KOPT-K1 (cell line): ENCODE data around the gene PRDM11.

Experiments used
- H3K27ac ChIP-seq: fragments of 200-600 bp; sonication (generic); 2 replicates; pipeline ENCODE4 v1.5.1; 2016; ENCODE audit warnings: antibody characterized with exemption, mild to moderate bottlenecking, low read depth, low read length; ENCODE audit not compliant: poor library complexity, severe bottlenecking
- H3K36me3 ChIP-seq: fragments of 200-600 bp; sonication (generic); 2 replicates; pipeline ENCODE4 v1.5.1; 2017; ENCODE audit warnings: antibody characterized with exemption, mild to moderate bottlenecking, low read length, moderate library complexity; ENCODE audit not compliant: insufficient read depth
- H3K9me3 ChIP-seq: fragments of 200-600 bp; sonication (generic); 2 replicates; pipeline ENCODE4 v1.5.1; 2017; ENCODE audit warnings: antibody characterized with exemption, low read length, mild to moderate bottlenecking; ENCODE audit not compliant: insufficient read depth, poor library complexity, severe bottlenecking

PRDM11 gene

DNA sequence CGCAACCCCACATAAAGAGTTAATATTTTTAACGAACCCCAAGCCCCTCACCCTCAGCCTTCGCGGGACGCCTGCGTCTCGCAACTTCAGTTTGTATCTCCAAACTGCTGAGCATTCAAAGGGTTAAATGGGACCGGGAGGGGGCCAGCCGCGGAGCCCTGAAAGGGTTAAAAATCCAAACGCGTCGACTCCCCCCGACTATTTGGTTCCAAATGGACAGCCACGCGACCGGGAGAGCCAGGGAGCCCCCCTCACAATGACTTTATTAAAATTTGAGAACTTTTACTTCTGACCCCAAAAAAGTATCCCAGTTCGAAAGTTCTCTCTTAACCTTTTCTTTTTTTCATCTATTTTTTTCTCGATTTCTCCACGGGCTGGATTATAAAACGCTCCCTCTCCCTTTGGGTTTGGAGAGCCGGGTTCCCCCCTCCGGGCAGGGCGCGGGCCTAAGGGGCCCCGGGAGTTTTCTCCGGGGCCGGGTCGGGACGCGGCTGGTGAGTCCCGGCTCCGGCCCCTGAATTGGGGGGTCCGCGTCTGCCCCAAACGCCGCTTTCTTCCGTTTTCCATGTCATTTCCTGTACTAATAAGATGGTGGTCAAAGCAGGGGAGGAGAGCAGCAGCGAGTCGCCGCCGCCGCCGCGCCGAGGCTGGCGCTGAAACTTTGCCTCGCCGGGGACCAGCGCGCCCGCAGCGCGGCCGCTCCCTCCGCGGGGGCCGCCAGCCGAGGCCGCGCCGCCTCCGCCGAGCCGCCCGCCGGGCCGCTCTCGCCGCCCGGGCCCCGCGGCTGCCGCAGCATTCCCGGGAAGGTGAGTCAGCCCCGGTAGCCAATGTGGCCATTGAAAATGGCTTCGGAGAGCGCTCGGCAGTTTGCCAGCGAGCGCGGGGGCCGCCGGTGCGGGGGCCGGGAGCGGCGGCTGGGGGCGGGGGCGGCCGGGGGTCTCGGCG lies at the start of gene PRDM11:
Gene PRDM11 (plus strand): TSS at position 568 of the 945 bp plus-strand sequence. CDS start 35,128 bp downstream, outside the sequence.
- Histone ChIP-seq H3K36me3 (no peaks in the 10 kb centered on the region), H3K9me3 (no peaks in the 10 kb centered on the region), H3K27ac (no peak within 1 kb of the TSS)

- no peaks in the 10 kb centered on the region for H3K36me3 ChIP-seq
- no peaks in the 10 kb centered on the region for H3K9me3 ChIP-seq
- no peak overlapping the region for H3K27ac ChIP-seq
These were observed 48.5 kb upstream of the PRDM11 start for GRCh38 chr11:45097721-45098493.

GRCh38 chr11:45098929-45099328 lies 47.5 kb upstream of the PRDM11 start:
- Histone ChIP-seq H3K9me3 (no peaks in the 10 kb centered on the region), H3K36me3 (no peaks in the 10 kb centered on the region), H3K27ac (no peak overlapping the region)

GRCh38 chr11:45100339-45100738 lies 46.1 kb upstream of the PRDM11 start:
- Histone ChIP-seq H3K27ac (no peak overlapping the region), H3K36me3 (no peaks in the 10 kb centered on the region), H3K9me3 (no peaks in the 10 kb centered on the region)

- H3K36me3 ChIP-seq: no peaks in the 10 kb centered on the region
- no peaks in the 10 kb centered on the region for H3K9me3 ChIP-seq
- H3K27ac ChIP-seq: no peak overlapping the region
These were observed 44.1 kb upstream of the PRDM11 start for GRCh38 chr11:45102361-45102809.

DNA sequence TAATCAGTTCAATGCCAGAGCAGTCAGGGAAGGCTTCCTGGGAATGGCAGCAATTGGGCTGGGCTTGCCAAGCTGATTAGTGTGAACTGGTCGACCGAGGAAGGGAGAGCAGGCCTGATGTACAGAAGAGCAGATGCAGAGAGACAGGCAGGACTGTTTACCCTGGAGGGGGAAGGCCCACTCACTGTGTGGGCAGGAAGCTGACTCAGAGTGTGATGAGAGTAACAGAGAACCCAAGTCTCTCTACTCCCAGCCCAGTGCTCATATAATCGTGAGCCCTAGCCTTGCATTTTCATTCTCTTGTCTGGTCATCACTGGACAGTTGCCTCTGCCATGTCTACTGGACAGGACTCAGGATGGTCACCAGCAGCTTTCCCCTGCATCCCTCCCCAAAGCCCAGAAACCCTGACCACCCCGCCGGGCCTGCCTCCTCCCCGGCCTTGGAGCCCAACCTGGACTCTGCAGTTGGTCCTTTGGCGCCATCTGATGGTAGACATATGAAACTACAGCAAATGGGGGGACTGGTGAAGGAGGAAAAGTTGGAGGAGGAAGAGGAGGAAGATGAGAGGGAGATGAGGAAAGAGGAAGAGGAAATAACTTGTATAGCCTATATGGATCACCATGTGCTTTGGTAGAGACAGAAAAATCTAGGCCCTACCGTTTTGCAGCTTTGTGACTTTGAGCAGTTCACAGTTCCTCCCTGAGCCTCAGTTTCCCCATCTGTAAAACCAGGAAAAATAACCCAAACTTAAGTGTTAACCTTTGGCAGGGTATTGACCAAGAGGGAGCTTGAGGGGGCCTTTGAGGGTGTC lies 43.4 kb upstream of the PRDM11 start:
- no peaks in the 10 kb centered on the region for H3K36me3 ChIP-seq
- peak overlapping the region; percentile 10 for H3K27ac ChIP-seq
- H3K9me3 ChIP-seq: no peaks in the 10 kb centered on the region

- H3K36me3 ChIP-seq: no peaks in the 10 kb centered on the region
- no peak overlapping the region for H3K27ac ChIP-seq
- H3K9me3 ChIP-seq: no peaks in the 10 kb centered on the region
These were observed 42.2 kb upstream of the PRDM11 start for GRCh38 chr11:45104006-45104789.

DNA sequence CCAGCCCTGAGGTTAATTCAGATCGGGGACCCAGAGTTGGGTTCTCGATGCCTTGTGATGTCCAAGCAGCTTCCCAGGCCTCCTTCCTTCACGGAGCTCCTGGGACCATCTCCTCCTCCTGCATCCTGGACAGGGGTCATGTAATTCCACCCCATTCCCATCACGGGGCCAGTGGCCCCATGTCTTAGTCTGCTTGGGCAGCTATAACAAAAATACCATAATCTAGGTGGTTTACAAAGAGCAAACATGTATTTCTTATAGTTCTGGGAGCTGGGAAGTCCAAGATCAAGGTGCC lies 41.7 kb upstream of the PRDM11 start:
- Histone ChIP-seq H3K9me3 (no peaks in the 10 kb centered on the region), H3K36me3 (no peaks in the 10 kb centered on the region), H3K27ac (no peak overlapping the region)

DNA sequence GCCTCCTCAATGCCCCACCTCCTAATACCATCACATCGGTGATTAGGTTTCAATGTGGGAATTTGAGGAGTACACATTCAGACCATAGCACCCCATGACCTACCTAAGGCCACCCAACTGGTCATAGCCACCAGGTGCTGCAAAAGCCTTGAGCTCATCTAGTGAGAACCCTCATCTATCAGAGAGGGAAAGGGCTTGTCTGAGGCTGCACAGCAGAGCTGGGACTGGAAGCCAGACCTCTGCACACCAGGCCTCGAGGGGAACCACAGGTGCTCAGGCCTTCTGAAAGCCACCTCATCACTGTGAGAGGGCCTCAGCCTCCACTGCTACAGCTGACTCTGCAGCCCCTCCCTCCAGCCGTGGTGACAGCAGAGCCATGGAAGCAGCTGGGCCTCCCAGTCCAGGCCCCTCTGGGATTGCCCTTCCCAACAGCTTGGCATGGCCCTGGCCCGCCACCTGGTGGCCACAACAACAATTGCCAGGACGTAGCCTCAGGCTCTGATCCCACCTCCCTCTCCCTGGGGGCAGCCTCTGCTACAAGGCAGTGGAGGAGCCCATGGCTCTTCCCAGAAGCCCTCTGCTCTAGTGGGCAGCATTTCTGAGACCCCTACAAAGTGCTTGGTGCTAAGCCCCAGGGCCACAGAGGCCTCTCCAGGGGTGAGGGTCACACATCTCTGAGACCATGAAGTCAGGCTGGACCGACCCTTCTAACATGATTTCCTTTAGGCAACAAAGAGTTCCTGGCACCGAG lies 41.0 kb upstream of the PRDM11 start:
- Histone ChIP-seq H3K27ac (no peak overlapping the region), H3K36me3 (no peaks in the 10 kb centered on the region), H3K9me3 (no peaks in the 10 kb centered on the region)

DNA sequence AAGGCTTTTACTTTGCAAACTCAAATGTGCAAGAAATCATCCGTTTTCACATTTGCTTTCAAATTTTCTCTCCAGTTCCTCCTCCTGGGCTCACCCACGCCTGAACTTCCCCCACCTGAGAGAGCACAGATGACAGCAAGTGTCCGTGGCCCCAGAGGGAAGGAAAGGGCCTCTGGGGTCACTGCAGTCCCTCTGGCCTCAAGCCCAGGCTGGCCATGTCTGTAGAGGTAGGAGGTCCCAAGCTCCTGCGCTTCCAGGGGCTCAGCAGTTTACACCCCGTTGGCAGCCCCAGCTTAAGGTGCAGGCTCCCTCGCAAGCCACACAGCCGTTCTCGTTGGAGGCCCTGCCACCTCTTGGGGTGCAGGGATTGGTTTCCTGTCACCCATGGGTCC lies 40.5 kb upstream of the PRDM11 start:
- Histone ChIP-seq H3K36me3 (no peaks in the 10 kb centered on the region), H3K27ac (no peak overlapping the region), H3K9me3 (no peaks in the 10 kb centered on the region)

GRCh38 chr11:45106440-45106839 lies 40.0 kb upstream of the PRDM11 start:
- Histone ChIP-seq H3K9me3 (no peaks in the 10 kb centered on the region), H3K36me3 (no peaks in the 10 kb centered on the region), H3K27ac (no peak overlapping the region)

DNA sequence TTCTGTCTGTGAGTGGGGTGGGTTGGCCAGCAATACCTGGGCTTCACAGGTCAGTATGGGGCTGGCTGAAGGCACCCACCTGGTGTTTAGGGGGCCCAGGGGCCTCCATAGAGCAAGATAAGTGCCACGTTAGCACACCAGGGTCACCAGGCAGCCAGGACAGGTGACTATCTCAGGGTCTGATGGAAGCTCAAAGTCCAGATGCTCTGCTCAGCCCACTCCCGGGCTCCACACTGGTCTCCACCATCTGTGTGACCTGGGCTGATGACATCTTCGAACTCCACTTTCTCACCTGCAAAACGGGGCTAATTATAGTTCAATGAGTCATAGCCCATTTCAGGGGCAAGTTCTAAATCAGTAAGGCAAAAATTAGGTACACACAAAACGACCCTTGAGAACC lies 39.4 kb upstream of the PRDM11 start:
- Histone ChIP-seq H3K27ac (no peak overlapping the region), H3K9me3 (no peaks in the 10 kb centered on the region), H3K36me3 (no peaks in the 10 kb centered on the region)

DNA sequence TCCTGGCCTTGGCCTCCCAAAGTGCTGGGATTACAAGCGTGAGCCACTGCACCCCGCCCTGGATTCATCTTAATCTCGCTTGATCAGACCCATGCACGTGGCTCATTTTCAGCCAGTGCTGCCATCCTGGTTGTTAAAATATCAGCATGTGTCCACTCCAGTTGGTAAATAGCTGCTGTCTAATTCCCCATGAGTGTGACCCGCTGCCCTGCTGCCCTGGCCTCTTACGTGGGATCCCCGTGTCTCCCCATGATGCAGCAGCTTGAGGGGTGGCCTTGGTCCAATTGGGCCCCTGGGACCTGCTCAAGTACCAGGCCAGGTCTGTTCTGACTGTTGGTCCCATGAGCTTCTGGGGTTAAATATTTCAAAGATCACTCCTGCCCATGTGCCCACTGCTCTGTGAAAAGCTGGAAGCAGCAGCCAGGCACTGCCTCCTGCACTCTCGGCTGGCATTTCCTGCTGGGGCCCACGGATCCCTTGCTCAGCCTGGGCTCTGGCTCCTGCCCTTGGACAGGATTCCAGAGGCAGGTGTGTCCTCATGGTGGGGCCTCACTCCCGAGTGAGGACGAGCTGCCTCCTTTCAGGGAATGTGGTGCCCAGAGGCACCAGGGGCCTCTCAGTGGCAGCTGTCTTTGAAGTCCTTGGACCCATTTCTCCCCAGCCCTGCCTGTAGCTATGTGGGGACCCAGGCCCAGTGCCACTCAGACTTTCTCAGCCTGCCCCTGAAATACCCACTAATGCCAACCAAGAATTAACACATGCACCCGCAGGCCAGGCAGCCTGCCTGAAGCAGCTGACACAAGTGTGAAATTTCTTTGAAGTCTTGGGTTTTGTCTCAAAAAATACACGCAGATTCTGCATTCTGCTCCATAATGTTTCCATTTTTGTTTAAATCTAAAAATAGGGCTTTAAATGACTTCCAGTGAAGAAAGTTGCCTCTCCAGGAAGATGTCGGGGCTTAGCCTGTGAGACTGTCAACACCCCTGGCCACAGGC lies 38.1 kb upstream of the PRDM11 start:
- H3K27ac ChIP-seq: no peak overlapping the region
- no peaks in the 10 kb centered on the region for H3K9me3 ChIP-seq
- no peaks in the 10 kb centered on the region for H3K36me3 ChIP-seq
